CD4-positive, CD25-positive, alpha-beta regulatory T cell (primary cell): Measurements from ENCODE around the gene CCDC192. TPM values are rescaled to one million over a fixed set of nuclear protein-coding genes. Genes with fewer than 3 reads are reported as not detected.
A peak's percentile ranks its signal among the peaks of the same experiment; 100 is the strongest.
"Not testable (repeated sequence)": the region's sequence is repeated elsewhere in the genome, so short reads cannot be mapped to it uniquely, and the experiment has no call there.

Experiments
- ATAC-seq, 2 donors: fragments of 150-1000 bp; cut with Tn5 transposase; one replicate each; pipeline ENCODE4 v1.10.0; 2021; ENCODE audit warnings: low read depth in 2 of 2, moderate number of reproducible peaks in 2 of 2, moderate library complexity in 1 of 2
- DNase-seq, 3 donors: peaks; one replicate each; pipeline versions ENCODE4 v3.0.0 to v3.0.0-alpha.2; 2012 to 2022; ENCODE audit warnings: mixed read lengths in 1 of 3
- H3K27ac ChIP-seq: one replicate; pipeline ENCODE4 v1.7.0; 2013; ENCODE audit warnings: mild to moderate bottlenecking, low read length; ENCODE audit not compliant: insufficient read depth, poor library complexity, severe bottlenecking
- H3K27me3 ChIP-seq: one replicate; pipeline ENCODE4 v1.7.0; 2013; ENCODE audit warnings: low read length; ENCODE audit not compliant: control insufficient read depth, insufficient read depth
- H3K36me3 ChIP-seq: one replicate; pipeline ENCODE4 v1.7.0; 2013; ENCODE audit warnings: mild to moderate bottlenecking, low read length, moderate library complexity; ENCODE audit not compliant: control insufficient read depth, insufficient read depth
- H3K4me1 ChIP-seq: 2 replicates; pipeline ENCODE4 v1.7.0; 2013; ENCODE audit warnings: mild to moderate bottlenecking, low read length; ENCODE audit not compliant: insufficient read depth, control insufficient read depth, poor library complexity, severe bottlenecking
- H3K4me3 ChIP-seq: one replicate; pipeline ENCODE4 v1.7.0; 2013; ENCODE audit warnings: low read depth, mild to moderate bottlenecking, low read length, moderate library complexity
- H3K9me3 ChIP-seq, 2 experiments: 1 replicate in 1 of 2; 2 replicates in 1 of 2; pipeline ENCODE4 v1.7.0; 2013; ENCODE audit warnings: low read length in 2 of 2, mild to moderate bottlenecking in 1 of 2, moderate library complexity in 1 of 2; ENCODE audit not compliant: control insufficient read depth in 2 of 2
- H3K27ac Mint-ChIP-seq, 3 donors: one replicate each; pipeline ENCODE4 v1.8.0; 2020 to 2022; ENCODE audit warnings: mild to moderate bottlenecking in 3 of 3, mixed read lengths in 3 of 3, moderate library complexity in 2 of 3
- H3K27me3 Mint-ChIP-seq: one replicate; pipeline ENCODE4 v1.8.0; 2022; ENCODE audit warnings: mild to moderate bottlenecking, mixed read lengths
- H3K36me3 Mint-ChIP-seq: one replicate; pipeline ENCODE4 v1.8.0; 2020; ENCODE audit warnings: mixed read lengths
- H3K4me1 Mint-ChIP-seq, 4 donors: one replicate each; pipeline ENCODE4 v1.8.0; 2020 to 2022; ENCODE audit warnings: mixed read lengths in 4 of 4, mild to moderate bottlenecking in 1 of 4
- H3K4me3 Mint-ChIP-seq, 4 donors: one replicate each; pipeline ENCODE4 v1.8.0; 2020 to 2022; ENCODE audit warnings: mild to moderate bottlenecking in 4 of 4, mixed read lengths in 4 of 4, moderate library complexity in 3 of 4
- H3K9me3 Mint-ChIP-seq, 7 donors: one replicate each; pipeline ENCODE4 v1.8.0; 2020 to 2022; ENCODE audit warnings: mixed read lengths in 7 of 7, mild to moderate bottlenecking in 3 of 7, moderate library complexity in 2 of 7
- polyA plus RNA-seq, 4 donors: library from polyadenylated mRNA; unstranded; fragments of 300-500 nt; fragmentation: Illumina TruSeq; gene quantifications; one replicate each; pipeline ENCODE4 v1.2.3, GENCODE V29; 2021
- total RNA-seq: library from RNA; stranded (reverse); gene quantifications from one replicate; pipeline ENCODE4 v1.2.3, GENCODE V29; 2022

The CCDC192 gene
- total and polyA plus RNA-seq, 5 donors from 2014 or later, result 0.37 TPM; not detected in 4

GRCh38 chr5:127702434-127702833 lies 757 bp upstream of the CCDC192 start:
- Mint-ChIP-seq H3K27me3 (peaks cover 4% of the 10 kb centered on the region), H3K4me1 (peaks cover 0 to 4% (median 0%) of the 10 kb centered on the region in 4 donors), H3K4me3 (no peak overlapping the region), H3K27ac (no peak overlapping the region), H3K9me3 (peaks cover 0 to 1% (median 0%) of the 10 kb centered on the region in 7 donors), H3K36me3 (no peaks in the 10 kb centered on the region)
- Histone ChIP-seq H3K36me3 (no peaks in the 10 kb centered on the region), H3K27ac (no peak overlapping the region), H3K4me1 (no peaks in the 10 kb centered on the region), H3K9me3 (no peaks in the 10 kb centered on the region), H3K4me3 (no peak overlapping the region), H3K27me3 (no peaks in the 10 kb centered on the region)
- ATAC-seq, result no peak
- no peak for DNase-seq

- Mint-ChIP-seq H3K36me3 (no peaks in the 10 kb centered on the region), H3K9me3 (peaks cover 0 to 1% (median 0%) of the 10 kb centered on the region in 7 donors), H3K27ac (no peak overlapping the region), H3K4me3 (no peak overlapping the region), H3K27me3 (no peaks in the 10 kb centered on the region), H3K4me1 (peaks cover 0 to 4% (median 0%) of the 10 kb centered on the region in 4 donors)
- DNase-seq, result peak in 1 of 3 donors; percentile 1
- no peaks in the 10 kb centered on the region for H3K27me3 ChIP-seq
- H3K27ac ChIP-seq, result no peak overlapping the region
- no peaks in the 10 kb centered on the region for H3K9me3 ChIP-seq
- no peak for ATAC-seq
- H3K36me3 ChIP-seq, result no peaks in the 10 kb centered on the region
- H3K4me3 ChIP-seq, result no peak overlapping the region
- H3K4me1 ChIP-seq, result no peaks in the 10 kb centered on the region
Observed at GRCh38 chr5:127705120-127705892, 2.1 kb downstream of the CCDC192 start.

GRCh38 chr5:127706691-127707090 lies 3.5 kb downstream of the CCDC192 start:
- Histone ChIP-seq H3K36me3 (no peaks in the 10 kb centered on the region), H3K27ac (no peak overlapping the region), H3K27me3 (no peaks in the 10 kb centered on the region), H3K4me1 (no peaks in the 10 kb centered on the region), H3K9me3 (no peaks in the 10 kb centered on the region), H3K4me3 (no peak overlapping the region)
- Mint-ChIP-seq H3K4me3 (no peak overlapping the region), H3K9me3 (peaks cover 0 to 1% (median 0%) of the 10 kb centered on the region in 7 donors), H3K36me3 (no peaks in the 10 kb centered on the region), H3K27me3 (no peaks in the 10 kb centered on the region), H3K4me1 (no peaks in the 10 kb centered on the region), H3K27ac (no peak overlapping the region)
- DNase-seq (no peak), ATAC-seq (no peak)

GRCh38 chr5:127707209-127707608 lies 4.0 kb downstream of the CCDC192 start:
- Mint-ChIP-seq H3K9me3 (peaks cover 0 to 1% (median 0%) of the 10 kb centered on the region in 7 donors), H3K27ac (no peak overlapping the region), H3K4me1 (no peaks in the 10 kb centered on the region), H3K4me3 (no peak overlapping the region), H3K36me3 (no peaks in the 10 kb centered on the region), H3K27me3 (no peaks in the 10 kb centered on the region)
- no peaks in the 10 kb centered on the region for H3K36me3 ChIP-seq
- no peak overlapping the region for H3K4me3 ChIP-seq
- H3K27ac ChIP-seq, result no peak overlapping the region
- no peaks in the 10 kb centered on the region for H3K9me3 ChIP-seq
- no peaks in the 10 kb centered on the region for H3K4me1 ChIP-seq
- DNase-seq (no peak), ATAC-seq (no peak)
- no peaks in the 10 kb centered on the region for H3K27me3 ChIP-seq

- DNase-seq, H3K4me3 Mint-ChIP-seq, H3K9me3 Mint-ChIP-seq, H3K27ac ChIP-seq, H3K36me3 Mint-ChIP-seq, H3K4me3 ChIP-seq, H3K27me3 ChIP-seq, H3K9me3 ChIP-seq, H3K4me1 Mint-ChIP-seq, H3K4me1 ChIP-seq, H3K27me3 Mint-ChIP-seq, H3K36me3 ChIP-seq, ATAC-seq, H3K27ac Mint-ChIP-seq: not testable (repeated sequence)
Observed at GRCh38 chr5:127713083-127713482, 9.9 kb downstream of the CCDC192 start.

GRCh38 chr5:127718181-127718580 lies 15.0 kb downstream of the CCDC192 start:
- Mint-ChIP-seq H3K27me3 (peaks cover 4% of the 10 kb centered on the region), H3K36me3 (no peaks in the 10 kb centered on the region), H3K4me3 (no peak overlapping the region), H3K9me3 (peaks cover 0 to 13% (median 7%) of the 10 kb centered on the region in 7 donors), H3K27ac (no peak overlapping the region), H3K4me1 (no peaks in the 10 kb centered on the region)
- H3K36me3 ChIP-seq, result no peaks in the 10 kb centered on the region
- H3K9me3 ChIP-seq, result no peaks in the 10 kb centered on the region
- no peak overlapping the region for H3K4me3 ChIP-seq
- no peak for DNase-seq
- H3K27me3 ChIP-seq, result no peaks in the 10 kb centered on the region
- no peaks in the 10 kb centered on the region for H3K4me1 ChIP-seq
- no peak overlapping the region for H3K27ac ChIP-seq
- ATAC-seq, result no peak

- no peak overlapping the region for H3K4me3 Mint-ChIP-seq
Observed at GRCh38 chr5:127723571-127723970, 20.4 kb downstream of the CCDC192 start.

GRCh38 chr5:127725673-127726072 lies 22.5 kb downstream of the CCDC192 start:
- Mint-ChIP-seq H3K4me1 (no peaks in the 10 kb centered on the region), H3K4me3 (no peak overlapping the region), H3K9me3 (peaks cover 0 to 10% (median 7%) of the 10 kb centered on the region in 7 donors), H3K36me3 (no peaks in the 10 kb centered on the region), H3K27ac (no peak overlapping the region), H3K27me3 (peaks cover 4% of the 10 kb centered on the region)
- peaks cover 2% of the 10 kb centered on the region for H3K27me3 ChIP-seq
- no peak for DNase-seq
- no peaks in the 10 kb centered on the region for H3K4me1 ChIP-seq
- ATAC-seq, result no peak
- no peaks in the 10 kb centered on the region for H3K9me3 ChIP-seq
- no peak overlapping the region for H3K27ac ChIP-seq
- H3K36me3 ChIP-seq, result no peaks in the 10 kb centered on the region
- H3K4me3 ChIP-seq, result no peak overlapping the region

More at GRCh38 chr5:127723571-127723970, 20.4 kb downstream of the CCDC192 start:
- no peak overlapping the region for H3K27ac ChIP-seq
- peaks cover 0 to 13% (median 9%) of the 10 kb centered on the region in 7 donors for H3K9me3 Mint-ChIP-seq
- H3K27ac Mint-ChIP-seq, result no peak overlapping the region
- no peaks in the 10 kb centered on the region for H3K9me3 ChIP-seq
- H3K36me3 Mint-ChIP-seq, result no peaks in the 10 kb centered on the region
- H3K4me1 ChIP-seq, result no peaks in the 10 kb centered on the region
- H3K4me1 Mint-ChIP-seq, result no peaks in the 10 kb centered on the region
- H3K27me3 ChIP-seq, result peaks cover 2% of the 10 kb centered on the region
- DNase-seq (no peak), ATAC-seq (no peak)
- no peak overlapping the region for H3K4me3 ChIP-seq
- H3K27me3 Mint-ChIP-seq, result peaks cover 9% of the 10 kb centered on the region
- H3K36me3 ChIP-seq, result no peaks in the 10 kb centered on the region
